DND-41 (cell line): ENCODE measurements around the gene OARD1.

Experiments
- ATAC-seq: fragments of 200-7000 bp; cut with Tn5 transposase; 3 replicates; pipeline ENCODE4 v1.9.1; 2021; ENCODE audit warnings: low read depth; ENCODE audit not compliant: insufficient read depth
- DNase-seq: peaks from one replicate; pipeline ENCODE4 v3.0.0-alpha.2; 2020
- H2AFZ ChIP-seq: 2 replicates; pipeline ENCODE4 v1.6.0; 2012; ENCODE audit warnings: low read depth, low read length
- H3K27ac ChIP-seq: 2 replicates; pipeline ENCODE4 v1.5.1; 2012; ENCODE audit warnings: low read length, inconsistent platforms
- H3K27me3 ChIP-seq: fragments of 200-600 bp; sonication (generic); 2 replicates; pipeline ENCODE4 v1.6.0; 2012; ENCODE audit warnings: low read length, mild to moderate bottlenecking, inconsistent platforms; ENCODE audit not compliant: insufficient read depth, poor library complexity
- H3K36me3 ChIP-seq: 2 replicates; pipeline ENCODE4 v1.5.1; 2012; ENCODE audit warnings: low read length, inconsistent platforms; ENCODE audit not compliant: insufficient read depth
- H3K4me1 ChIP-seq: 2 replicates; pipeline ENCODE4 v1.5.1; 2012; ENCODE audit warnings: mild to moderate bottlenecking, low read length; ENCODE audit not compliant: insufficient read depth
- H3K4me2 ChIP-seq: 2 replicates; pipeline ENCODE4 v1.6.0; 2012; ENCODE audit warnings: mild to moderate bottlenecking, moderate library complexity, low read length, inconsistent platforms; ENCODE audit not compliant: insufficient read depth
- H3K4me3 ChIP-seq, 2 experiments: fragments of 200-600 bp in 1 of 2; shearing (Covaris generic) in 1 of 2; 2 replicates each; pipeline ENCODE4 v1.5.1; 2012 to 2016; ENCODE audit warnings: inconsistent platforms in 2 of 2, low read length in 2 of 2, mild to moderate bottlenecking in 2 of 2, low read depth in 1 of 2, moderate library complexity in 1 of 2
- H3K79me2 ChIP-seq: 2 replicates; pipeline ENCODE4 v1.6.0; 2012; ENCODE audit warnings: low read length, inconsistent platforms; ENCODE audit not compliant: insufficient read depth
- H3K9ac ChIP-seq: 2 replicates; pipeline ENCODE4 v1.6.0; 2012; ENCODE audit warnings: low read depth, mild to moderate bottlenecking, inconsistent platforms, low read length, moderate library complexity
- H3K9me3 ChIP-seq: 2 replicates; pipeline ENCODE4 v1.5.1; 2012; ENCODE audit warnings: low read length, moderate library complexity, mild to moderate bottlenecking, inconsistent platforms; ENCODE audit not compliant: insufficient read depth, severe bottlenecking
- H4K20me1 ChIP-seq: 2 replicates; pipeline ENCODE4 v1.6.0; 2012; ENCODE audit warnings: low read length; ENCODE audit not compliant: insufficient read depth
- EZH2 ChIP-seq: IDR thresholded peaks from 3 replicates; pipeline ENCODE4 v1.6.1; 2012; ENCODE audit warnings: borderline replicate concordance, low read depth, mild to moderate bottlenecking, moderate library complexity, low read length, inconsistent platforms; ENCODE audit not compliant: severe bottlenecking
- TF ChIP-seq, protein P1 (sequence below): IDR thresholded peaks from 2 replicates; pipeline ENCODE4 v1.5.1; 2012; ENCODE audit warnings: borderline replicate concordance, low read length, moderate library complexity, mild to moderate bottlenecking; ENCODE audit not compliant: poor library complexity, severe bottlenecking; ENCODE audit errors: extremely low read depth

The OARD1 gene

DNA sequence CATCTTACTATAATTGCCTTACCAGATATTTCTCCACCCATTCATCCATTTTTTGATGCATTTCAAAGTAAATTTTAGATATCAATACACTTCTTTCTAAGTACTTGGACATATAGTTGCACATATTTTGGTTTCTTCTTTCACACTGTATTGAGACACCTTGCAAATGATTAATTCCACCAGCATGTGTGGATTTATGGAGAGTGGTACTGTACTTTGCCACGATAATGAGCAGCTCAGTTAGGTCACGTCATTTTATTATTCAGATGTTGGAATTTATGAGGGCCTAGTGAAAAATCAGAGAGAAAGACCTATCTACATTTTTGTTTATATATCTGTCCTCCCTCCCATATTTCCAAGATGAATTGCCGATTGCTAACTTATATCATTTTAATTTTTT, 5.9 kb upstream of the OARD1 start:
- Histone ChIP-seq H2AFZ (no peak overlapping the region), H3K27me3 (no peaks in the 10 kb centered on the region), H3K4me3 (no peak overlapping the region), H3K4me2 (peak overlapping the region; percentile 42; the same call in 1 of the 2 replicates), H3K27ac (no peak overlapping the region), H3K4me1 (peaks cover 46% of the 10 kb centered on the region), H4K20me1 (peaks cover 61% of the 10 kb centered on the region), H3K9ac (no peak overlapping the region), H3K79me2 (peaks cover 98% of the 10 kb centered on the region), H3K36me3 (peaks cover 81% of the 10 kb centered on the region), H3K9me3 (no peaks in the 10 kb centered on the region)
- TF ChIP-seq, protein P1, sequence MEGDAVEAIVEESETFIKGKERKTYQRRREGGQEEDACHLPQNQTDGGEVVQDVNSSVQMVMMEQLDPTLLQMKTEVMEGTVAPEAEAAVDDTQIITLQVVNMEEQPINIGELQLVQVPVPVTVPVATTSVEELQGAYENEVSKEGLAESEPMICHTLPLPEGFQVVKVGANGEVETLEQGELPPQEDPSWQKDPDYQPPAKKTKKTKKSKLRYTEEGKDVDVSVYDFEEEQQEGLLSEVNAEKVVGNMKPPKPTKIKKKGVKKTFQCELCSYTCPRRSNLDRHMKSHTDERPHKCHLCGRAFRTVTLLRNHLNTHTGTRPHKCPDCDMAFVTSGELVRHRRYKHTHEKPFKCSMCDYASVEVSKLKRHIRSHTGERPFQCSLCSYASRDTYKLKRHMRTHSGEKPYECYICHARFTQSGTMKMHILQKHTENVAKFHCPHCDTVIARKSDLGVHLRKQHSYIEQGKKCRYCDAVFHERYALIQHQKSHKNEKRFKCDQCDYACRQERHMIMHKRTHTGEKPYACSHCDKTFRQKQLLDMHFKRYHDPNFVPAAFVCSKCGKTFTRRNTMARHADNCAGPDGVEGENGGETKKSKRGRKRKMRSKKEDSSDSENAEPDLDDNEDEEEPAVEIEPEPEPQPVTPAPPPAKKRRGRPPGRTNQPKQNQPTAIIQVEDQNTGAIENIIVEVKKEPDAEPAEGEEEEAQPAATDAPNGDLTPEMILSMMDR: no peak
- TF ChIP-seq EZH2: no peak
- no peak for ATAC-seq
- DNase-seq: no peak

DNA sequence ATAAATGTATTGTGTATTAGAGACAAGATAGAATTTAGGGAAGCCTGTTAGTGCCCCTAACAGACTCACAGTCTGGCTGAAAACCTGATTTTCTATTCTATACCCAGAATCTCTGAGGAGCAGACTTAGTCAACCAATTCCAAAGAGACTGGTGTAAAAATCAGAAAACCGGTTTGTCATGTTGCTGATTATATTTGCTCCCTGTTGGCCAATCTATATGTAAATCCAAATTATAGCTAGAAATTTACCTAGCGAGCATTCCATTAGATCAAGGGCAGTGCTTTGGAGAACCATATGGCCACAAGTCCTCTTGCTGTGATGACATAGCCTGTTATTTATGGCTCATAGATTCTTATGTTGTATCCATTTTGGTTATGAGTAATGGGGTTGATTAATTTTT, 5.4 kb upstream of the OARD1 start:
- peaks cover 77% of the 10 kb centered on the region for H3K36me3 ChIP-seq
- no peak overlapping the region for H2AFZ ChIP-seq
- TF ChIP-seq, protein P1: no peak
- no peak for TF ChIP-seq EZH2
- no peak for ATAC-seq
- no peak for DNase-seq
- H3K27ac ChIP-seq: no peak overlapping the region
- peak overlapping the region; percentile 90; the same call in 1 of the 2 replicates for H3K4me2 ChIP-seq
- no peaks in the 10 kb centered on the region for H3K27me3 ChIP-seq
- H3K9ac ChIP-seq: no peak overlapping the region
- no peaks in the 10 kb centered on the region for H3K9me3 ChIP-seq
- H3K4me1 ChIP-seq: peaks cover 46% of the 10 kb centered on the region
- peaks cover 94% of the 10 kb centered on the region for H3K79me2 ChIP-seq
- H4K20me1 ChIP-seq: peaks cover 61% of the 10 kb centered on the region
- H3K4me3 ChIP-seq: no peak overlapping the region

GRCh38 chr6:41075651-41076626, 3.8 kb upstream of the OARD1 start:
- peak overlapping the region; percentile 100; the same call in 1 of the 2 replicates for H3K9ac ChIP-seq
- TF ChIP-seq, protein P1: no peak
- TF ChIP-seq EZH2: no peak
- H2AFZ ChIP-seq: no peak overlapping the region
- H3K4me3 ChIP-seq: peak overlapping the region in 1 of 2 experiments; percentile 69; a peak in 1 of 4 replicates
- peak overlapping the region; percentile 90; the same call in 1 of the 2 replicates for H3K4me2 ChIP-seq
- H3K27me3 ChIP-seq: no peaks in the 10 kb centered on the region
- H3K79me2 ChIP-seq: peaks cover 87% of the 10 kb centered on the region
- H3K4me1 ChIP-seq: peaks cover 51% of the 10 kb centered on the region
- H3K9me3 ChIP-seq: no peaks in the 10 kb centered on the region
- DNase-seq (no peak), ATAC-seq (no peak)
- peaks cover 64% of the 10 kb centered on the region for H3K36me3 ChIP-seq
- H3K27ac ChIP-seq: no peak overlapping the region
- H4K20me1 ChIP-seq: peaks cover 53% of the 10 kb centered on the region
